Measurements from ENCODE around the gene PDE10A.

PDE10A gene

GRCh38 chr6:165697171-165697570, 34.1 kb upstream of the PDE10A start:
- Histone ChIP-seq H3K4me3 (ENCODE audit: insufficient read depth, low read depth, low read length, poor library complexity, severe bottlenecking) (no peak overlapping the region), H3K4me1 (ENCODE audit: control insufficient read depth, insufficient read depth, low read length, poor library complexity, severe bottlenecking) (no peaks in the 10 kb centered on the region), H3K36me3 (ENCODE audit: control insufficient read depth, insufficient read depth, low read length) (no peaks in the 10 kb centered on the region), H3K27ac (ENCODE audit: insufficient read depth, low read length, poor library complexity, severe bottlenecking) (no peak overlapping the region), H3K9me3 (ENCODE audit: control insufficient read depth, low read length) (no peaks in the 10 kb centered on the region), H3K27me3 (replicated peaks; ENCODE audit: control insufficient read depth, insufficient read depth, low read length, poor library complexity, severe bottlenecking) (no peaks in the 10 kb centered on the region)
- DNase-seq, result no peak

- DNase-seq, result no peak
- Histone ChIP-seq H3K4me1 (ENCODE audit: control insufficient read depth, insufficient read depth, low read length, poor library complexity, severe bottlenecking) (no peaks in the 10 kb centered on the region), H3K27ac (ENCODE audit: insufficient read depth, low read length, poor library complexity, severe bottlenecking) (no peak overlapping the region), H3K27me3 (replicated peaks; ENCODE audit: control insufficient read depth, insufficient read depth, low read length, poor library complexity, severe bottlenecking) (no peaks in the 10 kb centered on the region), H3K9me3 (ENCODE audit: control insufficient read depth, low read length) (no peaks in the 10 kb centered on the region), H3K36me3 (ENCODE audit: control insufficient read depth, insufficient read depth, low read length) (no peaks in the 10 kb centered on the region), H3K4me3 (ENCODE audit: insufficient read depth, low read depth, low read length, poor library complexity, severe bottlenecking) (no peak overlapping the region)
These were observed 32.9 kb upstream of the PDE10A start for GRCh38 chr6:165695722-165696515.

- Histone ChIP-seq H3K9me3 (ENCODE audit: control insufficient read depth, low read length) (no peaks in the 10 kb centered on the region), H3K4me1 (ENCODE audit: control insufficient read depth, insufficient read depth, low read length, poor library complexity, severe bottlenecking) (no peaks in the 10 kb centered on the region), H3K27ac (ENCODE audit: insufficient read depth, low read length, poor library complexity, severe bottlenecking) (no peak overlapping the region), H3K36me3 (ENCODE audit: control insufficient read depth, insufficient read depth, low read length) (no peaks in the 10 kb centered on the region), H3K4me3 (ENCODE audit: insufficient read depth, low read depth, low read length, poor library complexity, severe bottlenecking) (no peak overlapping the region), H3K27me3 (replicated peaks; ENCODE audit: control insufficient read depth, insufficient read depth, low read length, poor library complexity, severe bottlenecking) (no peaks in the 10 kb centered on the region)
- DNase-seq, result no peak
These were observed 31.3 kb upstream of the PDE10A start for GRCh38 chr6:165694296-165694695.

GRCh38 chr6:165692106-165692653, 29.1 kb upstream of the PDE10A start:
- Histone ChIP-seq H3K9me3 (ENCODE audit: control insufficient read depth, low read length) (no peaks in the 10 kb centered on the region), H3K27ac (ENCODE audit: insufficient read depth, low read length, poor library complexity, severe bottlenecking) (no peak overlapping the region)

GRCh38 chr6:165689699-165690098, 26.7 kb upstream of the PDE10A start:
- Histone ChIP-seq H3K27ac (ENCODE audit: insufficient read depth, low read length, poor library complexity, severe bottlenecking) (no peak overlapping the region), H3K9me3 (ENCODE audit: control insufficient read depth, low read length) (no peaks in the 10 kb centered on the region), H3K36me3 (ENCODE audit: control insufficient read depth, insufficient read depth, low read length) (no peaks in the 10 kb centered on the region), H3K4me1 (ENCODE audit: control insufficient read depth, insufficient read depth, low read length, poor library complexity, severe bottlenecking) (no peaks in the 10 kb centered on the region), H3K27me3 (replicated peaks; ENCODE audit: control insufficient read depth, insufficient read depth, low read length, poor library complexity, severe bottlenecking) (no peaks in the 10 kb centered on the region), H3K4me3 (ENCODE audit: insufficient read depth, low read depth, low read length, poor library complexity, severe bottlenecking) (no peak overlapping the region)
- no peak for DNase-seq

More at GRCh38 chr6:165692106-165692653, 29.1 kb upstream of the PDE10A start:
- Histone ChIP-seq H3K36me3 (ENCODE audit: control insufficient read depth, insufficient read depth, low read length) (no peaks in the 10 kb centered on the region), H3K4me1 (ENCODE audit: control insufficient read depth, insufficient read depth, low read length, poor library complexity, severe bottlenecking) (no peaks in the 10 kb centered on the region), H3K27me3 (replicated peaks; ENCODE audit: control insufficient read depth, insufficient read depth, low read length, poor library complexity, severe bottlenecking) (no peaks in the 10 kb centered on the region), H3K4me3 (ENCODE audit: insufficient read depth, low read depth, low read length, poor library complexity, severe bottlenecking) (no peak overlapping the region)
- no peak for DNase-seq

- H3K9me3 ChIP-seq (ENCODE audit: control insufficient read depth, low read length), result no peaks in the 10 kb centered on the region
- DNase-seq, result no peak
- H3K27me3 ChIP-seq (replicated peaks; ENCODE audit: control insufficient read depth, insufficient read depth, low read length, poor library complexity, severe bottlenecking), result no peaks in the 10 kb centered on the region
- H3K27ac ChIP-seq (ENCODE audit: insufficient read depth, low read length, poor library complexity, severe bottlenecking), result no peak overlapping the region
- no peak overlapping the region for H3K4me3 ChIP-seq (ENCODE audit: insufficient read depth, low read depth, low read length, poor library complexity, severe bottlenecking)
- H3K4me1 ChIP-seq (ENCODE audit: control insufficient read depth, insufficient read depth, low read length, poor library complexity, severe bottlenecking), result no peaks in the 10 kb centered on the region
- no peaks in the 10 kb centered on the region for H3K36me3 ChIP-seq (ENCODE audit: control insufficient read depth, insufficient read depth, low read length)
These were observed 23.7 kb upstream of the PDE10A start for GRCh38 chr6:165686596-165687365.

GRCh38 chr6:165685302-165685701, 22.3 kb upstream of the PDE10A start:
- no peaks in the 10 kb centered on the region for H3K9me3 ChIP-seq (ENCODE audit: control insufficient read depth, low read length)

GRCh38 chr6:165684333-165684732, 21.3 kb upstream of the PDE10A start:
- H3K9me3 ChIP-seq (ENCODE audit: control insufficient read depth, low read length), result no peaks in the 10 kb centered on the region
- no peaks in the 10 kb centered on the region for H3K36me3 ChIP-seq (ENCODE audit: control insufficient read depth, insufficient read depth, low read length)

More at GRCh38 chr6:165685302-165685701, 22.3 kb upstream of the PDE10A start:
- Histone ChIP-seq H3K27ac (ENCODE audit: insufficient read depth, low read length, poor library complexity, severe bottlenecking) (no peak overlapping the region), H3K27me3 (replicated peaks; ENCODE audit: control insufficient read depth, insufficient read depth, low read length, poor library complexity, severe bottlenecking) (no peaks in the 10 kb centered on the region), H3K4me1 (ENCODE audit: control insufficient read depth, insufficient read depth, low read length, poor library complexity, severe bottlenecking) (no peaks in the 10 kb centered on the region), H3K4me3 (ENCODE audit: insufficient read depth, low read depth, low read length, poor library complexity, severe bottlenecking) (no peak overlapping the region), H3K36me3 (ENCODE audit: control insufficient read depth, insufficient read depth, low read length) (no peaks in the 10 kb centered on the region)
- no peak for DNase-seq

GRCh38 chr6:165680975-165681374, 17.9 kb upstream of the PDE10A start:
- H3K9me3 ChIP-seq (ENCODE audit: control insufficient read depth, low read length), result no peaks in the 10 kb centered on the region
- no peaks in the 10 kb centered on the region for H3K36me3 ChIP-seq (ENCODE audit: control insufficient read depth, insufficient read depth, low read length)
- no peak overlapping the region for H3K4me3 ChIP-seq (ENCODE audit: insufficient read depth, low read depth, low read length, poor library complexity, severe bottlenecking)
- no peak for DNase-seq
- H3K27ac ChIP-seq (ENCODE audit: insufficient read depth, low read length, poor library complexity, severe bottlenecking), result no peak overlapping the region
- no peaks in the 10 kb centered on the region for H3K4me1 ChIP-seq (ENCODE audit: control insufficient read depth, insufficient read depth, low read length, poor library complexity, severe bottlenecking)
- H3K27me3 ChIP-seq (replicated peaks; ENCODE audit: control insufficient read depth, insufficient read depth, low read length, poor library complexity, severe bottlenecking), result no peaks in the 10 kb centered on the region

More at GRCh38 chr6:165684333-165684732, 21.3 kb upstream of the PDE10A start:
- H3K27me3 ChIP-seq (replicated peaks; ENCODE audit: control insufficient read depth, insufficient read depth, low read length, poor library complexity, severe bottlenecking), result no peaks in the 10 kb centered on the region
- DNase-seq, result no peak
- no peak overlapping the region for H3K4me3 ChIP-seq (ENCODE audit: insufficient read depth, low read depth, low read length, poor library complexity, severe bottlenecking)
- no peak overlapping the region for H3K27ac ChIP-seq (ENCODE audit: insufficient read depth, low read length, poor library complexity, severe bottlenecking)
- no peaks in the 10 kb centered on the region for H3K4me1 ChIP-seq (ENCODE audit: control insufficient read depth, insufficient read depth, low read length, poor library complexity, severe bottlenecking)

- no peaks in the 10 kb centered on the region for H3K4me1 ChIP-seq (ENCODE audit: control insufficient read depth, insufficient read depth, low read length, poor library complexity, severe bottlenecking)
- no peaks in the 10 kb centered on the region for H3K36me3 ChIP-seq (ENCODE audit: control insufficient read depth, insufficient read depth, low read length)
- DNase-seq, result no peak
- H3K4me3 ChIP-seq (ENCODE audit: insufficient read depth, low read depth, low read length, poor library complexity, severe bottlenecking), result no peak overlapping the region
- no peak overlapping the region for H3K27ac ChIP-seq (ENCODE audit: insufficient read depth, low read length, poor library complexity, severe bottlenecking)
- no peaks in the 10 kb centered on the region for H3K9me3 ChIP-seq (ENCODE audit: control insufficient read depth, low read length)
- no peaks in the 10 kb centered on the region for H3K27me3 ChIP-seq (replicated peaks; ENCODE audit: control insufficient read depth, insufficient read depth, low read length, poor library complexity, severe bottlenecking)
These were observed 16.3 kb upstream of the PDE10A start for GRCh38 chr6:165679326-165679725.

Measured in effector memory CD4-positive, alpha-beta T cell (primary cell).